ENCODE measurements around the gene LAMA5.

The LAMA5 gene

DNA sequence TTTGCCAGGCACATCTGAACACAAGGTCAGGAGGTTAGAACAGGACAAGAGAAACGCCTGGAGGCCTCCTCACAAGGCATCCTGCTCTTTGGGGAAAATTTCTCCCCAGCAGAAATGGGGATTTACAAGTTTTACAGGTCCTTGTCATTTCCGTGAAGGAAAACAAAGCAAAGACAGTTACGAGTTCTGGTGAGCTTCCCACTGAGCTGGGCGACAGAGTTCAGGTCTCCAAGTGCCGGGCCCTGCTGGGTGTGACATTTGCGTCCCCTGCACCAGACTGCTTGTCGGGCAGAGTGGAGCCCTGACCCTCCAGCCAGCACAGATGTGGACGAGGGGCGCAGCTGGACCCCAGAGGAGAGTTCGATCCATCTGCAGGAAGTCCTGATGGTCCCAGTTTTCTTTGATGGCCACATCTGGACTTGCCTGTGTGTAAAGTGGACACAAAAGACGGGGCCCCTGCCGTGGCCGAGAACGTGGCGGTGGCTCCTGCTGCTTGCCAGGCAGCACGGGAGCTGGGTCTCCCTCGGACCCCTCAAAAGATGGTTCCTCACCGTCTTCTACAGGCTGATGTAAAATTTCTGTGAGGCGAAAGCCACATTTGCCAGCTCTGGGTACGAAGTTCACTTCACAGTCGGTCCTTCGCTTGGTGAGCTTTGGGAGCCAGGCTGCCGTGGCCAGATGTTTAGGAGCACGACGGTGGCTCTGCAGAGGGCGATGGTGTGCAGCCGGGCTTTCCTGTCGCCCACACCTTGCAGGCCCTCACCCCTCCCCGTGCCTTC lies 69.5 kb downstream of the LAMA5 start:
- DNase-seq, result no peak

DNA sequence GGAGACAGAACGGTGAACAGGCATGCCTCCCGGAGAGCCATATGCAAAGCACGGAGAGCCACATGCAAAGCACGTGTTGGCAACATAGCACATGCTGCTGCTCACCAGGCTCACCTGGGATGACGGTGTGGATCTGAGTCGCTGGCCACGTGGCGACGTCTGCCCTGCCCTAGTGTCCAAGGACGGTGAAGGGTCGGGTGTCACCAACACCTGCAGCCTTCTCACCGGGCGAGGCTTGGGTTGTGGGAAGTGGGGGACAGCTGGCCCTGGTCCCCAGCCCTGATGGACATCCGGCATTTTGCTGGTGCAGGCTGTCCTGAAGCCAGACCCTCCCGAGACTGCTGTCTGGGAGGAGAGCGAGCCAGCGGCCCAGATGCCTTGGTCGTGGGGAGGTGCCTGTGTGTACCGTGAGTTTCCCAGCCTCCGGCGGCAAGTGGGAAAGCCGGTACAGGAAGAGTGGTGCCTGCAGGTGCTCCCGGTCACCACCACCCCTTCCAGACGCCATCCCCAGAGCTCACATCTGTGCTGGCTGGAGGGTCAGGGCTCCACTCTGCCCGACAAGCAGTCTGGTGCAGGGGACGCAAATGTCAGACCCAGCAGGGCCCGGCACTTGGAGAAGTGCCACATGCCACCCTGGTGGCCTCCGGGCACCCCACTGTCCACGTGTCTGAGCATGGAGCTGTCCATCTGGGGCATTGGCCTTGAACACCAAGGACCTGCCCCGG lies 70.2 kb downstream of the LAMA5 start:
- no peak for DNase-seq

DNA sequence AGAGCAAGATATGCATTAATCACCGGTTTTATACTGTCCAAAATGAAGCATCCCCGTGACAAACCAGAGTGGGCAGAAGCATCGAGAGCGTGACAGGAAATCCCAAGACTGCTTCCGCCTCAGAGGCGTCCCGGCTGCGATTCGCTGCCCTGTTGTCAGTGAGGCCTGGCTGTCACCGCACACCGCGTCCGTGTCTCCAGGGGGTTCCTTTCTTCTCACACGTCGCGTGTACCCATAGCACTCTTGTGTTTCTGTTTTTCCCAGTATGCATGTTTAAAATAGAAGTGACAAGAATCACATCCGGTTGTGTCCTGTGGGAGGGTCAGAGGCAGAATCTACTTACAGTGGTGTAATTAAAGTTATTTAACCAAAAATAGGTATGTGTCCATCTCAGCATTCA lies 72.6 kb downstream of the LAMA5 start:
- no peak for DNase-seq

DNA sequence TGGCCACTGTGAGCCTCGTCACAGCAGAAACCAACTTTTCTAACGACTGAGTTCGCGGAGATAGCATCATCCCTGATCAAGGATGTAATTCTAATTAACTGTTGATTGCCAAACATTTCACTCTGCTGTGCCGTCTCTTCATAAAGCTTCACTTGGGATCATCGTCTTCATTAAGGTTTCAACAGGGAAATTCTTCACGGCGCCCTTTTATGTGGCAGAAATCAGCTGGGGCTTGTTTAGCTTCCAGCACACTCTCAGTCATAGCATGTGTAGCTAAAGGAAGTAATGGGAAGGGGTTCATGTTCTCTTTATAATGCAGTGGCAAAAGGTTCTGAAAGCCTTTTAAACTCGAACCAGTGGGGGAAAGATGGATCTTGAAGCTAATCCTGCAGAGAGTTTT lies 73.2 kb downstream of the LAMA5 start:
- no peak for DNase-seq

DNA sequence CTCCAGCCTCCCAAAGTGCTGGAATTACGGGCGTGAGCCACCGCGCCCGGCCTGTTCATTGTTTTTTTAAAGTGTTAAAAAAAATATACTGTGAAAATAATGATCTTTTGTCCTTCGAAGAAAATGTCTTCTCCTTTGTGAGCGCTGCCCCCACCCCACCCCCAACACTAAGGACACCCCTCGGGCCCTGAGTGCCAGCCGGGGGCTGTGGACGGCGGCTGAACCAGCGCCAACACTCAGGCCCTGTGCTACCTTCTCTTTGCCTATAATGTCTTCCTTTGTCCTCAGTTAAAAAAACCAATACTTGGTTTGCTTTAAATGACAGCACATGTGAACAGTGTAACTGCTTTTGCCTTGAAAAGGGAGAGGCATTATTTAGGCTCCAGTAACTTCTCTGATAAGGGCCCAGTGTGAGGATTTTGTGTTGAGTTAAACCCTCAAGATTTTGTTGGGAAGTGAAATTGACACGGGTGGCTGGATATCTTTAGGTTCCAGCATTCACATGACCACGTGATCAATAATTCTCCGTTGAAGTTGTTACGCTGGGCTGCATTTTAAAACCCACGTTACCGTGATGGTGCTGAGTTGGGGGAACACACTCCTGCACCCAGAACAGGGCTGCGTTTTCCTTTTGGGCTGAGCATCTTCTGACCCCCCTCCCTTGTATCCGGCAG lies 73.9 kb downstream of the LAMA5 start:
- DNase-seq, result no peak

DNA sequence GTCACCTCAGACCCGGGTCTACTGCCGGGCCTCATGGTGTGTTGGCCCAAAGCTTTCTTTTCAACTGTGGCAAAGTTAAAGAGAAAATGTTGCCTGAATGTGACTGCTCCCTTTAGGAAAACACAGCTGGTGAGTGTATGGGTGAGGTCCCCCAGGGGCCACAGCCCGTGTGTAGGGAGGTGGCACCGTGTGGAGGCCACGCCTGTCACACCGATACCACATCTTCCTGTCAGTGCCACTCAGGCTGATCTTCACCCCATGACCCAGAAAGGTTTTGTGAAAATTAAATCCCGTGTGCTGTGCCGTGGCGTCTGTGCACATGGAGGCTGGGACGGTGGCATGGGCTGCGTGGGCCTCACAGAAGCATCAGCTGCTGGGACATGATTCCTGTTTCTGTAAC lies 75.0 kb downstream of the LAMA5 start:
- no peak for DNase-seq

DNA sequence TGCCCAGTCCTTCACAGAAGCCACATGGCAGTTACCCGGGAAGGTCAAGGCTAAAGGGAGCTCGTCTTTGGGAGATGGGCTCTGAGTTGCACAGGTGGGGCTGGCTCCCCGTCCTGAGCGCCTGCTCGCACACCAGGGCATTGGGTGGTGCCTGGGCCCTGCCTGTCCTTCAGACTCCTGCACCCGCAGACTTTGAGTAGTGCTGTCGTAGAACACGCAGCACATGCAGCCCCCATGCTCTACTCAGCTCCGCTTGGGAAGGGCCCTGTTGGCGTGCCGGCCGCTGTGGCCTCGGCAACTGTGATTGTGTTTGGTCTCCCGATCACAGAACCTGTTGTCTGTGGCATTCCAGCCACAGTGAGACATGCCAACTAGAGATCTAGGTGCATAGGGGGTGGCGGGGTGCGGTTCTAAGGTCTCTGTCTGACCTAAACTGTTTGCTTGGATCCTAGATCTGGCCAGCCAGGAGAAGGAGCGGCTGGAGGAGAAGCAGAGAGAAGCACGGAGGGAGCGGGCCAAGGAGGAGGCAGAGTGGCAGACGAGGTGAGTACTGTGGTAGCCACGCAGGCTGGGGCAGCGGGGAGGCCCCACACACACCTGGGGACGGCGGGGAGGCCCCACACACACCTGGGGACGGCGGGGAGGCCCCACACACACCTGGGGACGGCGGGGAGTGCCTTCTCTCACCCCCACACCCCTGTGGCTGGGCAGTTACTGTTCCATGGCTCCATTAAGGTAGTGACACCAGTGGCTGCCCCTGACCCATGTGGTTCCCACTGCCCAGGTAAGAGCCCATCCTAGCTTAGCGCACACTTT lies 75.7 kb downstream of the LAMA5 start:
- DNase-seq, result no peak

DNA sequence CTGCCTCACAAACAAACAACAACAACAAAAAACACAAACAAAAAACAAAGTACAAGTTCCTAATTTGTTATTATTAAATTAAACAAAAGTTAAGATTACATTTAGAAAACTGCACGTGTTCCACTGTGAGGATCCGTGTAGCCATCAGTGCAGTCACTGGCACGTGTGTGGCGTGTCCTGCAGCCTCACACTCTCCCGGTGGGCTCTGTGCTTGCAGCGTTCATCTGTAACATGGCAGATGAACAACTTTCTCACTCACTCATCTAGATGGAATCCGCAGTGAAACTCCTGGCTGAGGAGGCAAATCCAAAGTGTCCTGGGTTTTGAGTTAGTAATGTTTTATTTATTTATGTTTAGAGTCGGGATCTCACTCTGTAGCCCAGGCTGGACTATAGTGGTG lies 77.2 kb downstream of the LAMA5 start:
- no peak for DNase-seq

DNA sequence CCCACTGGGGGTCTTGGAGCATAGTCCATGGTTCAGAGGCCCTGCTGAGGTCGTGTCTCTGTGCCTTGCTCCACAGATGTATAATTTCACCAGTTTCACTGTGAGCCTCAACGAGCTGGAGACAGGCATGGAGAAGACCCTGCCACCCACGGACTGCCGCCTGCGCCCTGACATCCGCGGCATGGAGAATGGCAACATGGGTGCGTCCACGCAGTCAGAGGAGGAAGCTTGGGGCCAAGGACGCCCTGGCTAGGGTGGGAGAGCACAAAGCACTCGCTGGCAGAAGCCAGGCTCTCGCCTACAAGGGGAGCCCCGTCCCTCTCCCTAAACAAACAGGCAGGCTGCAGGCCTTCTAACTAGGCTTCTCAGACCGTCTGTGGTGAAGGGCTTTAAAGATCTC lies 78.0 kb downstream of the LAMA5 start:
- DNase-seq, result no peak

DNA sequence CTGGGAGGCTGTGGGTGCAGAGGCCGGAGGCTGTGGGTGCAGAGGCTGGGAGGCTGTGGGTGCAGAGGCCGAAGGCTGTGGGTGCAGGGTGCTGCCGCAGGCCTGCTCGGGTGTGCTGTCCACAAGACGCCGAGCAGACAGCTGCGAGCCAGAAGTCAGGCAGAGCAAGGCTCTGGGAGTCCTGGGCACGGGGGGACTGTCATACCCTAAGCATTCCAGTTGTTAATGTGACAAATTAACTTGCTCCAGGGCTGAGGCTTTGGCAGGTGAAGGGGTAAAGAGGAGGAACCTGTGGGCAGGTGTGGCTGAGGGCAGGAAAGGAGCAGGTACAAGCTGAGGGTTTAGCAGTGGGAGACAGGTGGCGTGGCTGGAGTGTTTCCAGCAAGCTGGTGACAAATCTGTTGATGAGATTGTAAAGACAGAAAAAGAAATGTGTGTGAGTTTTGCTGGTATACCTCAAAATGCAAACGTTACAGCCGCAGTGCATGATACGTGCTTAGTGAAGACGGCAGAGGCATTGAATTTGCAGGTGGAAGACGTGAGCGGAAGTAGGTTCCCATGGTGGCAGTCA lies 78.5 kb downstream of the LAMA5 start:
- DNase-seq, result no peak

DNA sequence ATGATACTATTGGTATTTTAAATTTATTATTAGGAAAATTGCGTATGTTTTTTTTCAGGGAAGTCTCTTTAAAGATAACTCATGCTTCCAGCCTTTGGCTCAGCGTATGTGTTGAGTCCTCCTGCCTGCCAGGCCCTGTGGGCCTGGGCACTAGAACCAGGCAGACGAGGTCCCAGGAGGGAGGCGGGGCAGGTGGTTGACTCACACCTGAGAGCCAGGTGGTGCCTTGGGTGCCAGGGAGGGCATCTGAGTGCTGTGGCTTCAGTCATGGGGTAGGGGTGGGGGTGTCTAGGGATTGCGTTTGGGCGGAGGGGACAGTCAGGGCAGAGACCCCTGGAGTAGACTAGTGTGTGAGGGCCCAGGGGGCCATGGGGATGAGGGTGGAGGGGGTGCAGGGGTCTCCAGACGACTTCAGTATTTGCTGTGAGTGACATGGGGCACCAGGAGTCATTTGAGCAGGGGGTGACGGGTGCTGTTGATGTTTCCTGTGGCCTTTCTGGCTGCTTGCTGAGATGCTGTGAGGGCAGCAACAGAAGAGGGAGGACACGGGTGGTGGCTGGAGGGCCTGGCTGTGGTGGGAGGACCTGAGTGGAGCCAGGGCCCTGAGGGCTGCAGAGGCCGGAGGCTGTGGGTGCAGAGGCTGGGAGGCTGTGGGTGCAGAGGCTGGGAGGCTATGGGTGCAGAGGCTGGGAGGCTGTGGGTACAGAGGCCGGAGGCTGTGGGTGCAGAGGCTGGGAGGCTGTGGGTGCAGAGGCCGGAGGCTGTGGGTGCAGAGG lies 79.2 kb downstream of the LAMA5 start:
- no peak for DNase-seq

DNA sequence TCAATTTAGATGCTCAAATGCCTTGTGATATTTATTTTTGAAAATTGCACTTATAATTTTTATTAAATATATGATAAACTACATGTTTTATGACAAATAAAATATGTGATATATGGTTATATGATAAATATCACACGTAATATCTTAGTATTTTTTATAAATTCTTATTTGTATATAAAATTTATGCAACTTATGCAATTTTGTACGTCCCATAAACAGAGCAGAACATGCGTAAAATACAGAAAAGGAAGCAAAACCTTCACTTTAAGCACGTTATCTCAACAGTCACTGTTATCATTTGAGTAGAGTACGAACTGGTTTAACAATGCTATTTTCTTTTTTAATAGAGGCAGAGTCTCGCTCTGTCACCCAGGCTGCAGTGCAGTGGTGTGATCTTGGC lies 80.0 kb downstream of the LAMA5 start:
- DNase-seq, result no peak

DNA sequence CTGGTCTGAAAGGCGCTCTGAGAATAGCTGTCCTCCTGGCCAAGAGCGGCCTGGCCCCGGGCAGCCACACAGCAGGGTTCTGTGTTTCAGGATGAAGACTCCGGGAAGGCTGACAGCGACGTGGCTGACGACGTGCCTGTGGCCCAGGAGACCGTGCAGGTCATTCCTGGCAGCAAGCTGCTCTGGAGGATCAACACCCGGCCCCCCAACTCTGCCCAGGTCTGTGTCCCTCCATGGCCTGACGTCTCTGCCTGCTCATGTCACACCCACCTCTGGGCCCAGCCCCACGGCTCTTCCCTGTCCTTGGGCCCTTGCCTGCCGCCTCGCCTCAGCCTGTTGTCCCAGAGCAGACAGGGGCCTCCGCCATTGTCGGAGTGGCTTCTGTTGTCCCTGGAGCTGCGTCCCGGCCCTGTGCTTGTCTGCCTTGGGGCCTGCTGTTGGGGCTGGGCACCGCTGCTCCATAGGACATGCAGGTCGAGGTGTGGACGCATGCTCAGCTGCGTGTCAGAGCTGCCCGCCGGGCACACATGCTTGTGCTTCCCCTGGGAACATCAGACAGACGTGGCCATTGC lies 80.5 kb downstream of the LAMA5 start:
- DNase-seq, result no peak

DNA sequence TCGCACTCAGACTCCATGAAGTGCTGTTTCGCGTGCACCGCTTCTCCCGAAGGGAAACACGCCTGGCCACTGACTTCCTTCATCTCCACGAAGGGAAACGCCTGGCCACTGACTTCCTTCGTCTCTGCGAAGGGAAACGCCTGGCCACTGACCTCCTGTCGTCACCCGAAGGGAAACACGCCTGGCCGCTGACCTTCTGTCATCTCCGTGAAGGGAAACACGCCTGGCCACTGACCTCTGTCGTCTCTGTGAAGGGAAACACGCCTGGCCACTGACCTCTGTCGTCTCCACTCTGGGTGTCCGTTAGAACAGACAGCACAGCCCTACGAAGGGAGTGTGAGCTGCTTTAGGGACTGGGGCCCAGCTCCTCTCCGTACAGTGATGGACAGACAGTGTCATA lies 81.4 kb downstream of the LAMA5 start:
- no peak for DNase-seq

DNA sequence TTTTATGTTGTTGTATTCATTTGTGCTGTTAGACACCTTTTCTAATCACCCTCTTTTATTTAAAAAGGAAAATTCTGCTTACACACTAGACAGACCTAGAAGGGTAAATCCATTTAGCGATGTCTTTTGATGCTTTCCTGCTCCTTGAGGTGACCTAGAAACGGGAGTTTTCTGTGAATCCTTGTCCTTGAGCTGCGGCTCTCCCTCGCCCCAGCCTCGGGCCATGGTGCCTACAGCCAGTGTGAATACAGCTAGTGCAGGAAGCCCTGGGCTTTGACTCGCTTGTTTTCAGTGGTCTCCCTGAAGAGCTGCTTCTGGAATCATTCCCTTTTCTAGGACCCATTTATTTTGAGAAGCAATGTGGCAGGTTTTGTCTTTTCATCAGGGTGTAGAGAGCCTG lies 82.0 kb downstream of the LAMA5 start:
- no peak for DNase-seq

DNA sequence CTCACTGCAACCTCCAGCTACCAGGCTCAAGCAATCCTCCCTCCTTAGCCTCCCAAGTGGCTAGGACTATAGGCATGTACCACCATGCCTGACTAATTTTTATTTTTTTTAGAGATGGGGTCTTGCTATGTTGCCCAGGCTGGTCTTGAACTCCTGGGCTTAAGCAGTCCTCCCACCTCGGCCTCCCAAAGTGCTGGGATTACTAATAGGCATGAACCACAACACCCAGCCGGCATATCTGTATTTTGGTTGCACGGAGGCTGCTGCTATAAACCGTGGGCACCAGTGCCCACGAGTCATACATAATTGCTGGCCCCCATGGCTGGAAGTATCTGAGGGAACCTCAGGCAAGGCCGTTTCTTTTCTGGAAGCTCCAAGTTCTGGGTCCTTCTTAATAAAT lies 82.7 kb downstream of the LAMA5 start:
- DNase-seq, result no peak

DNA sequence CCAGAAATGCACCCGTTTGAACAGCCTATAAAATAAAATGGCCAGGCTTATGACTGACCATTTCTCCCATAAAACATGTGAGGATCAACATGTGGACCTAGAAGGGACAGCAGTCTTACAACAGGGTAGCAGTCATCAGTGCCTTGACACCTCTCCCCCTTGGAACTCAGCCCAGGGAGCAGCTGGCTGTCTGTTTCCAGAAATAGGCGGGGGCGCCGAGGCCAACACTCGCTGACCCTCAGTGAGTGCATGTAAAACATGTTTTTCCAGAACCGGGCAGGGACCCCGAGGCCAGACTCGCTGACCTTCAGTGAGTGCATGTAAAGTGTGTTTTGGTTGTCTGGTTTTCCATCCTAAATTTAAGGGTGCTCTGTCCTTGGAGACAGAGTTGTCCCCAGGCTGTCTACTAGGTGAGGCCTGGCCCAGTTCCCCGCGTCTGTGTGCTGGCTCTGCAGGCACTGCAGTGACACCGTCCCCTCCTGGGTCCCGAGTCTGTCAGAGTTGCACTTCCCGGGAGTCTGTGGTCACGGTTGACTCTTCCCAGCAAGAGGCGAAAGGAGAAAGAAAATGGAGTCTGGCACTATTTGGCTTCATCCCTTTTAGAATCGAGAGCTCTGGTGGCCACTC lies 84.1 kb downstream of the LAMA5 start:
- DNase-seq, result no peak

DNA sequence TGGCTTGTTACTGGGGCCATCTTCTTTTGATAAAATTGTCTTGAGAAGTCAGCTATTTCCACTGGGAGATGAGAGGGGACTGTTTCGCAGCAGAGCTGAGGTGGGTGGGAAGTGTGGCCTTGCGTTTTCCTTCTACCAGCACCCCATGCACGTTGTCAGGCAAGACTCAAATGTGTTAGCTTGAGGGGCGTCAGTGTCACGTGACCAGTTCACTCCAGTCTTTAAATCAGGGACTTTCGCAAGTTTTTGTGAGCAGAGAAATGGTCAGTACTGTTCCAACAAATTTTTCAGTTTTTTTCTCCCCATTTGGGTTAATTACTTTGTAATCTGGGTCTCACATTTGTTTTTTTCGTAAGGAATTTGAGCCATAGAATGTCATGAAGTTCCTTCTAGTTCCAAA lies 85.0 kb downstream of the LAMA5 start:
- DNase-seq, result no peak

DNA sequence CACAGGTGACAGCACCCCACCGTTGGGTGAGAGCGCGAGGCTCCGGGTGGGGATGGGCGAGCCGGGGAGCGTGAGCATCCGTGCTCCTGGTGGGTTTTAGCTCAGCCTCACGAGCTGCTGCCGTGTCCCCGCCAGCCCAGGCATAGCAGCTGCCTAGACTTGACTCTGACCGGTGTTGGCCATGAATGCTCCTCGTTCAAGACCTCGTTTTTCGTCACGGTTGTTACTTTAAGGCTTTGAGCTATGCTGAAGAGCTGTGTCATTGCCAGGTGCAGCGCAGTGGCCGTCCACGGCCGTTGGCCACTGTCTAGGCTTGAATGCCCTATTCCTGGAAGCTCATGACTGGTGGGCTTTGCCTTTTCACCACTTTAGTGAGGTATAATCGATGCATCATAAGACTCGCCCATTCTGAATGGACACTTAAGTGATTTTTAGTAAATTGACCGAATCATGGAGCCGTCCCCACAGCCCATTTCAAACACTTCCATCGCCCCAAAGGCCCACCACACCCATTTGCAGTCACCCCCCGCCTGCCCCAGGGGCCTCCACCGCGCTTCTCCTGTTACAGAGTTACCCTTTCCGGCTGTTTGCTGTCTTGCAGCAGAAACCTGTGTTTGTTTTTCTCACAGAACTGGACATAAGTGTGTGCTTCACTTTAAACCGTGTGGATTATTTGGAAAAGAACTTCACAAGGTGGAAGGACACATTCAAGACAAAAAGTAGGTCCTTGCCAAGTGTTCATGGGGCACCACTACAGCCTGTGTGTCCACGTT lies 85.8 kb downstream of the LAMA5 start:
- DNase-seq, result no peak

DNA sequence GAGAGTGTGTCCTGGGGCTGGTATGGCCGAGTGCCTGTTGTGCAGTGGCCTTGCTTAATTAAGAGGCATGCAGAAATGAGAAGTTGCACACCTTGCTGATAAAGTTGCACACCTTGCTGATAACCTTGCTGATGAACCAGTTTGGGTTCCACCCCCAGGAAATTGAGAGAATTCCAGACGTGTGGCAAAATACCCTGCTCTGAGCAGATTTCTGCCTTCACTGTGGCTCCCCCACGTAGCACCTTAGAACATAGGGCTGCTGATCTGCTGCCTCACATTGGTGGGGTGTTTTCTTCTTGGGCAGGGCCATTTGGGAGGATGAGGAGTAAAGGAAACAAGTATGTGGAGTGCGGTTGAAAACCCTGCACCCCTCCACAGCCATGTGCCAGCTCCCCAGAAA lies 86.8 kb downstream of the LAMA5 start:
- no peak for DNase-seq

Data from T-helper 9 cell (primary cell).